ENCODE data around the gene FRMD1. TPM values are rescaled to one million over a fixed set of nuclear protein-coding genes. Genes with fewer than 3 reads are reported as not detected.

Gene FRMD1
- total and polyA plus RNA-seq, 2 of the 8 experiments (the other 6 are each of a cell fraction or from before 2014, with no cell fraction given), result 0.36 TPM; not detected in 1

GRCh38 chr6:168037856-168038255 is 41.2 kb downstream of the FRMD1 start (continued):
- TF ChIP-seq E2F6 (IDR thresholded peaks at IDR 0.05) (no peak), SRF (IDR thresholded peaks at IDR 0.05; ENCODE audit: low read depth, low read length) (no peak)
- TF ChIP-seq, protein P1, sequence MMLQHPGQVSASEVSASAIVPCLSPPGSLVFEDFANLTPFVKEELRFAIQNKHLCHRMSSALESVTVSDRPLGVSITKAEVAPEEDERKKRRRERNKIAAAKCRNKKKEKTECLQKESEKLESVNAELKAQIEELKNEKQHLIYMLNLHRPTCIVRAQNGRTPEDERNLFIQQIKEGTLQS (IDR thresholded peaks at IDR 0.05; ENCODE audit: insufficient read depth, low read depth, low read length), result no peak
